OCI-LY3 (cell line): Measurements from ENCODE around the gene PIGL.

Experiments
- EZH2phosphoT487 ChIP-seq: fragments of 200-600 bp; shearing (Covaris generic); IDR thresholded peaks from 2 replicates; pipeline ENCODE4 v1.6.1; 2018; ENCODE audit warnings: antibody characterized with exemption, mixed run types, low read depth
- TF ChIP-seq, protein P1 (sequence below): fragments of 200-600, 300-600 bp; sonication (generic); IDR thresholded peaks from 2 replicates; pipeline ENCODE4 v1.5.1; 2014; ENCODE audit warnings: antibody characterized with exemption, low read length, low read depth

DNA sequence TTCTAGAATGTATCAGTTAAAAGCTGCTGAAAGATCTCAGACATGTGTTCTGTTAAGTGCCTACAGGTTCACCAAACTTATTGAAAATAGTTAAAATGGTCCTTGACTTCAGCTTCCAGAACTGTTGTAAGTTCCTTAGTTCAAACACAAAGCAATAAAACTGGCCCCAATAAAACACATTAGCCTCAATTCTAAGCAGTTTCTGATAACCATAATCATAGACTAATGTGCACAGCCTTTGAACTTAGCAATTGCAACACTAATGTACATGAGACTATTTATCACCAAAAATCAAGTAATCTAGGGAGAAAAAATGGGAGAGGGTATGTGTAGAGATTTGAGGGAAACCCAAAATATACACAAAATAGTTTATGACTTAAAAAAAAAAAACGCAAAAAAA is 15.4 kb downstream of the PIGL start:
- TF ChIP-seq, protein P1, sequence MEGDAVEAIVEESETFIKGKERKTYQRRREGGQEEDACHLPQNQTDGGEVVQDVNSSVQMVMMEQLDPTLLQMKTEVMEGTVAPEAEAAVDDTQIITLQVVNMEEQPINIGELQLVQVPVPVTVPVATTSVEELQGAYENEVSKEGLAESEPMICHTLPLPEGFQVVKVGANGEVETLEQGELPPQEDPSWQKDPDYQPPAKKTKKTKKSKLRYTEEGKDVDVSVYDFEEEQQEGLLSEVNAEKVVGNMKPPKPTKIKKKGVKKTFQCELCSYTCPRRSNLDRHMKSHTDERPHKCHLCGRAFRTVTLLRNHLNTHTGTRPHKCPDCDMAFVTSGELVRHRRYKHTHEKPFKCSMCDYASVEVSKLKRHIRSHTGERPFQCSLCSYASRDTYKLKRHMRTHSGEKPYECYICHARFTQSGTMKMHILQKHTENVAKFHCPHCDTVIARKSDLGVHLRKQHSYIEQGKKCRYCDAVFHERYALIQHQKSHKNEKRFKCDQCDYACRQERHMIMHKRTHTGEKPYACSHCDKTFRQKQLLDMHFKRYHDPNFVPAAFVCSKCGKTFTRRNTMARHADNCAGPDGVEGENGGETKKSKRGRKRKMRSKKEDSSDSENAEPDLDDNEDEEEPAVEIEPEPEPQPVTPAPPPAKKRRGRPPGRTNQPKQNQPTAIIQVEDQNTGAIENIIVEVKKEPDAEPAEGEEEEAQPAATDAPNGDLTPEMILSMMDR = no peak
- TF ChIP-seq EZH2phosphoT487 = no peak
